ENCODE results near the gene SEMA3F.

- TF ChIP-seq CTCF (IDR thresholded peaks at IDR 0.05; ENCODE audit: low read depth, low read length, missing input control), result no peak
- TF ChIP-seq TAF1 (conservative IDR thresholded peaks at IDR 0.05), result no peak
- TF ChIP-seq REST (IDR thresholded peaks at IDR 0.05), result no peak
- TF ChIP-seq ATF3 (IDR thresholded peaks at IDR 0.05), result no peak
- TF ChIP-seq NR2F2 (IDR thresholded peaks at IDR 0.05), result no peak
- no peak for TF ChIP-seq JUND (IDR thresholded peaks at IDR 0.05)
- TF ChIP-seq YY1 (IDR thresholded peaks at IDR 0.05), result no peak
Observed at GRCh38 chr3:50146316-50146901, 8.7 kb upstream of the SEMA3F start.

Data from liver (tissue), 3 donors.